Ascending aorta (tissue), 2 donors: ENCODE measurements around the gene PTGES3L. TPM values are rescaled to one million over a fixed set of nuclear protein-coding genes. Genes with fewer than 3 reads are reported as not detected.
A peak's percentile ranks its signal among the peaks of the same experiment; 100 is the strongest.

Source experiments
- DNase-seq, 2 donors: peaks; one replicate each; pipeline ENCODE4 v3.0.0-alpha.2; 2019; ENCODE audit warnings: low spot score in 2 of 2
- H3K27ac ChIP-seq, 2 donors: fragments of 200-600 bp; sonication (generic); one replicate each; pipeline ENCODE4 v1.5.1; 2016 to 2017; ENCODE audit warnings: mild to moderate bottlenecking in 1 of 2
- H3K27me3 ChIP-seq: fragments of 200-600 bp; sonication (generic); one replicate; pipeline ENCODE4 v1.5.1; 2017
- H3K36me3 ChIP-seq, 2 donors: fragments of 200-600 bp; sonication (generic); one replicate each; pipeline ENCODE4 v1.5.1; 2016
- H3K4me1 ChIP-seq, 2 donors: fragments of 200-600 bp; sonication (generic); one replicate each; pipeline ENCODE4 v1.5.1; 2016 to 2017; ENCODE audit warnings: mild to moderate bottlenecking in 1 of 2
- H3K4me3 ChIP-seq, 2 donors: fragments of 200-600 bp; sonication (generic); one replicate each; pipeline ENCODE4 v1.5.1; 2016 to 2017; ENCODE audit warnings: mild to moderate bottlenecking in 1 of 2
- H3K9me3 ChIP-seq, 2 donors: fragments of 200-600 bp; sonication (generic); one replicate each; pipeline ENCODE4 v1.5.1; 2016
- CTCF ChIP-seq, 3 experiments: fragments of 200-600 bp in 2 of 3; fragments of 450-650 bp in 1 of 3; sonication (generic) in 2 of 3; IDR thresholded peaks; one replicate each; pipeline ENCODE4 v1.5.1; 2016 to 2019; ENCODE audit warnings: antibody characterized with exemption in 3 of 3, mild to moderate bottlenecking in 1 of 3, moderate library complexity in 1 of 3
- intact Hi-C: fragments of 100-400 bp; cut with DNase I; formaldehyde crosslinking; loops from one replicate; pipeline ENCODE4 v1.15.1; 2023
- total RNA-seq: library from RNA; depleted of rRNA; stranded (reverse); fragments of >200 nt; gene quantifications from one replicate; pipeline ENCODE4 v1.1.0, GENCODE V29; 2016

PTGES3L gene
- total RNA-seq, 1 donor from 2014 or later, result not detected

DNA sequence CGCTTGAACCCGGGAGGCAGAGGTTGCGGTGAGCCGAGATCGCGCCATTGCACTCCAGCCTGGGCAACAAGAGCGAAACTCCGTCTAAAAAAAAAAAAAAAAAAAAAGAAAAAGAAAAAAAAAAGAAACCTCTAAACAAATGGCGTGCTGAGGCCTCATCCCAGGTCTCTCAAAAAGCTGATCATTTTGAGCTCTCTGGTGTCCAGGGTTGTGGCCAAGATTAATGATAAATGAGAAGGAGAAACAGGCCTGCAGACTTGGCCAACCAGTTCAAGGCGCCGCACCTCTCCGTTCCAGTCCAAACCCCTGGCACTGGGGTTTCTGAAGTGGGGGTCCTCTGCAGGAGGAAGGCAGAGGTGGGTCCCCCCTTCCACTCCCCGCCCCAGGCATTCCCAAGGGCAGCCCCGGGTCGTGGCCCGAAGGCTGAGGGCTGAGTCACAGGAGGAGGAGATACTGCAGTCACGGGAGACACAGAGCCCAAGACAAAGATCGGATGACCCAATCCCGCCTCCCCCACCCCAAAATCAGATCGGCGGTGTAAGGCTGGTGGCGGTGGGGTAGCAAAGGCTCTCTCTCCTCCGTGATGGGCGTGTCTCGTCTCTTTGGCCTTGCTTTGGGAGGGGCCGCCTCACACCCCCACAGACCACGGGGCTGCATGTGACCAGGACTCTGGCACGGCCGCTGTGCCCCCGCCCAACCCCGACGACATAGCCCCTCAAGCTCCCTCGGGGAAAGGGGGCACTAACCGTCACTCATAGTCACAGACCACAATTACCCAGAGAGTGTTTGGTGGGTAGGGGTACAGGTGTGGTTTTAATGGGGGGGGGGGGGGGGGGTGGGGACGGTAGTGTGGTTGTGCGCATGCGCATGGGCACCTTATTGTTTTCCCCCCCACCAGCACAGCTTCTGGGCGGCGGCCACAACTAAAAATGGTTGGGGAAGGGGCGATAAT, 41.2 kb upstream of the PTGES3L start:
- peak overlapping the region; percentile 78 to 82 for H3K4me3 ChIP-seq
- peak overlapping the region; percentile 73 to 90 for H3K27ac ChIP-seq
- peaks cover 0 to 21% of the 10 kb centered on the region in 2 donors for H3K4me1 ChIP-seq
- intact Hi-C loops, result loop anchor here (1.0 to 10.0 kb wide), 2 partner anchors 150 to 464 kb away; partner anchors contain the start of genes DHX8 and NBR1
- peaks cover 13 to 23% of the 10 kb centered on the region in 2 donors for H3K36me3 ChIP-seq
- H3K27me3 ChIP-seq, result no peaks in the 10 kb centered on the region
- TF ChIP-seq CTCF (IDR thresholded peaks at IDR 0.05), result no peak
- H3K9me3 ChIP-seq, result no peaks in the 10 kb centered on the region
- DNase-seq, result peak; percentile 39 to 85

GRCh38 chr17:43020030-43020621, 40.2 kb upstream of the PTGES3L start:
- no peak for TF ChIP-seq CTCF (IDR thresholded peaks at IDR 0.05)
- DNase-seq, result no peak
- Histone ChIP-seq H3K4me3 (peak overlapping the region in 1 of 2 donors; percentile 82), H3K27ac (peak overlapping the region; percentile 73 to 90), H3K27me3 (no peaks in the 10 kb centered on the region), H3K4me1 (peaks cover 0 to 17% of the 10 kb centered on the region in 2 donors), H3K36me3 (peaks cover 21 to 27% of the 10 kb centered on the region in 2 donors), H3K9me3 (no peaks in the 10 kb centered on the region)
- intact Hi-C loops, result loop anchor here (10.0 kb wide), 1 partner anchor 465 kb away; the partner anchor contains the start of gene DHX8

DNA sequence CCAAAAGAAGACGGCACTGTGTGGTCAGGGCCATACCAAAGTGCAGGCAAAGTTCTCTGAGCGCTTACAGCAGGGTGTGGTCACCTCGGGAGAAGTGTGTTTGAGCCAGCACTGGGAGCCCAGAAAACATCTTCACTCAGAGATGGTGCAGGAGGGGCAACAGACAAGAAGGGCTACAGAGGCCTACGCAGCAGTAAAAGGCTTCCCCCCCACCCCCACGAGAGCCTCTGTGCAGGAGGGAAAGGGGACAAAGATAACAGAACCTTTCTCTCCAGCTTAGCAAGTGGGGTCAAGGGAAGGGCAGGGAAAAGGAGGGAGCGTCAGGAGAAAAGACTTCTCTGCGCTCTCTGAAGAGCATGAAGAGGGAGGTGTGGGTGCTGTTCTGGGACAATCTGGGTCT, 39.5 kb upstream of the PTGES3L start:
- Histone ChIP-seq H3K36me3 (peaks cover 27 to 28% of the 10 kb centered on the region in 2 donors), H3K9me3 (no peaks in the 10 kb centered on the region), H3K27ac (peak overlapping the region; percentile 73 to 90), H3K27me3 (no peaks in the 10 kb centered on the region), H3K4me1 (peaks cover 0 to 17% of the 10 kb centered on the region in 2 donors), H3K4me3 (peak overlapping the region in 1 of 2 donors; percentile 17)
- DNase-seq, result no peak
- TF ChIP-seq CTCF (IDR thresholded peaks at IDR 0.05), result no peak
- intact Hi-C loops, result no loop called here

DNA sequence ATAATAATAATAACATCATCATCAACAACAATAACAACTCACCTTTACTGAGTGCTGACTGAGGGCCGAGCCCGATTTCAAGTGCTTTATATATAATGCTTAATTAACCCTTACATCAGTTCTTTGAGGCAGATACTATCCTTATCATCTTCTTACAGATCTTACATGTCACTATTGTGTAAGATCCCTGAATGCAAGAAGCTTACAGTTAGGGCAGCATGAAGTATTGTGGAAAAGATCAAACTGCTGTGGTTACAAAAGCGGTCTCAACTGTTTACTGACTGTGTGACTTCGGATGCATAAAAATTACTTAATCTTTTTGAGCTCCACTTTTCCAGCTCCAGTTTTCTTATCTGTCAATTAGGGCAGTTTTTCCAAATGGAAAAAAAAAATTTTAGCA, 39.1 kb upstream of the PTGES3L start:
- Histone ChIP-seq H3K4me1 (peaks cover 0 to 17% of the 10 kb centered on the region in 2 donors), H3K9me3 (no peaks in the 10 kb centered on the region), H3K27me3 (no peaks in the 10 kb centered on the region), H3K36me3 (peaks cover 30 to 33% of the 10 kb centered on the region in 2 donors), H3K4me3 (no peak overlapping the region), H3K27ac (peak overlapping the region in 1 of 2 donors; percentile 90)
- intact Hi-C loops, result no loop called here
- no peak for DNase-seq
- no peak for TF ChIP-seq CTCF (IDR thresholded peaks at IDR 0.05)

DNA sequence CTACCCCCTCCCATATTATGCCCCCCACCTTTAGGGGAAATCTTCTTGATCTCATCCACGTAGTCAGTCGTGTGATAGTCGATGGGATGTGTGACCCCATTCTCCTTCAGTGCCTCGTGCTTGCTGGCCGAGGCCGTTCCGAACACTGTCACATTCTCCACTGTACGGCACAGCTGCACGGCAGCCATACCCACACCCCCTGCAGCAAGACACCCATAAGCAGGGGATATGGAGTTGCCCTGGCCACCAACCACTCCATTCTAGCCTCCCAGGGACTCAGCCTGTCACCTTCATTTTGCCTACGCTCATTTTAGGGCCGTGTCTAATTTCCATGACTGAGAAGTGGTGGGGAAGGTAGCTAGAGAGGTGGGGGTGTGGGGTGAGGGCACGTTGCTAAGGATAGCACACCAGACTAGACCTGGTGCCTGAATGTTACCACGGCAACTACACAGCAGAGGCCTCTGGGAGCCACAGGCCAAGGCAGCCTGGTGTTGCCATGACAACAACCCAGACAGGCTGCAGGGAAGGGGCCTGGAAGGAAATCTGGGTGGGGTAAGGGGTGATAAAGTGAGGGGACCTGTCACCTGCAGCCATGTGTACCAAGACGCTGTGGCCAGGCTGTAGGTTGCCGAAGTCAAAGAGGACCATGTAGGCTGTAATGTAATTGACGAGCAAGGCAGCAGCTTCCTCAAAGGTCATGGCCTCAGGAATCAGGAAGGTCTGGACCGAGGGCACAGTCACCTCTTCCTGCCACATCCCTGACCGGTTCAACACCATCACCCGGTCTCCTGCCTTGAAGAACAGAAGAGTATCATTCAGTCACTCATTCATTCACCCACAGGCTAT, 38.4 kb upstream of the PTGES3L start:
- H3K9me3 ChIP-seq, result no peaks in the 10 kb centered on the region
- no peak overlapping the region for H3K4me3 ChIP-seq
- peaks cover 0 to 17% of the 10 kb centered on the region in 2 donors for H3K4me1 ChIP-seq
- DNase-seq, result no peak
- no peak overlapping the region for H3K27ac ChIP-seq
- no peak for TF ChIP-seq CTCF (IDR thresholded peaks at IDR 0.05)
- no peaks in the 10 kb centered on the region for H3K27me3 ChIP-seq
- intact Hi-C loops, result no loop called here
- peaks cover 35 to 36% of the 10 kb centered on the region in 2 donors for H3K36me3 ChIP-seq
